Sigmoid colon (tissue), 7 donors: ENCODE results near the gene ADARB2. TPM values are rescaled to one million over a fixed set of nuclear protein-coding genes. Genes with fewer than 3 reads are reported as not detected.

Experiments
- DNase-seq: peaks from one replicate; pipeline ENCODE4 v3.0.0-alpha.2; 2019
- H3K27ac ChIP-seq, 4 donors: fragments of 200-600 bp; sonication (generic); one replicate each; pipeline ENCODE4 v1.5.1; 2016 to 2019; ENCODE audit warnings: mild to moderate bottlenecking in 1 of 4
- H3K27me3 ChIP-seq, 3 donors: fragments of 200-600 bp; sonication (generic); one replicate each; pipeline ENCODE4 v1.5.1; 2019; ENCODE audit warnings: mild to moderate bottlenecking in 1 of 3
- H3K36me3 ChIP-seq, 4 donors: fragments of 200-600 bp; sonication (generic); one replicate each; pipeline ENCODE4 v1.5.1; 2016 to 2019
- H3K4me1 ChIP-seq, 4 donors: fragments of 200-600 bp; sonication (generic); one replicate each; pipeline ENCODE4 v1.5.1; 2017 to 2019
- H3K4me3 ChIP-seq, 4 donors: fragments of 200-600 bp; sonication (generic); one replicate each; pipeline ENCODE4 v1.5.1; 2017 to 2019; ENCODE audit warnings: mild to moderate bottlenecking in 2 of 4, moderate library complexity in 1 of 4
- H3K9me3 ChIP-seq, 4 donors: fragments of 200-600 bp in 3 of 4; sonication (generic) in 3 of 4; one replicate each; pipeline versions ENCODE4 v1.5.1 to v1.6.1; 2013 to 2019
- EP300 ChIP-seq, 4 donors: sonication (generic); formaldehyde crosslinking; IDR thresholded peaks; one replicate each; pipeline ENCODE4 v1.6.1; 2017; ENCODE audit warnings: antibody characterized with exemption in 4 of 4
- POLR2A ChIP-seq, 2 donors: fragments of 450-650 bp; IDR thresholded peaks; one replicate each; pipeline ENCODE4 v1.6.1; 2016; ENCODE audit warnings: antibody characterized with exemption in 2 of 2, mild to moderate bottlenecking in 2 of 2, moderate library complexity in 2 of 2
- POLR2AphosphoS5 ChIP-seq, 4 donors: sonication (generic); formaldehyde crosslinking; IDR thresholded peaks; one replicate each; pipeline ENCODE4 v1.6.1; 2017; ENCODE audit warnings: antibody characterized with exemption in 4 of 4
- WGBS, 2 donors: extraction: QIAGEN DNeasy Blood & Tissue Kit; methylation state at CpG; one replicate each; pipeline ENCODE4 v1.1.7; 2013; 5-methylcytosine and 5-hydroxymethylcytosine counted together
- intact Hi-C: fragments of 100-400 bp; cut with DNase I; formaldehyde crosslinking; loops from one replicate; pipeline ENCODE4 v1.15.1; 2023
- polyA plus RNA-seq, 3 donors: library from polyadenylated mRNA; stranded (reverse); fragments of 200-250 nt; gene quantifications; one replicate each; pipeline ENCODE4 v1.2.3, GENCODE V29; 2013
- total RNA-seq, 4 donors: library from RNA; depleted of rRNA; stranded (reverse); fragments of >200 nt; gene quantifications; one replicate each; pipeline ENCODE4 v1.1.0, GENCODE V29; 2016
- TF ChIP-seq, protein P1 (sequence below), 4 experiments: fragments of 450-650 bp in 3 of 4; fragments of 200-600 bp in 1 of 4; IDR thresholded peaks; one replicate each; pipeline ENCODE4 v1.5.1; 2016 to 2019; ENCODE audit warnings: antibody characterized with exemption in 4 of 4, mild to moderate bottlenecking in 3 of 4, moderate library complexity in 2 of 4
- donor health status: healthy with polysubstance abuse.
- donor health status: Bipolar disorder and iron deficiency.
- donor health status: healthy.

The ADARB2 gene
- total and polyA plus RNA-seq, 7 donors: 0.60 to 5.9 (median 3.5) TPM; not detected in 1

DNA sequence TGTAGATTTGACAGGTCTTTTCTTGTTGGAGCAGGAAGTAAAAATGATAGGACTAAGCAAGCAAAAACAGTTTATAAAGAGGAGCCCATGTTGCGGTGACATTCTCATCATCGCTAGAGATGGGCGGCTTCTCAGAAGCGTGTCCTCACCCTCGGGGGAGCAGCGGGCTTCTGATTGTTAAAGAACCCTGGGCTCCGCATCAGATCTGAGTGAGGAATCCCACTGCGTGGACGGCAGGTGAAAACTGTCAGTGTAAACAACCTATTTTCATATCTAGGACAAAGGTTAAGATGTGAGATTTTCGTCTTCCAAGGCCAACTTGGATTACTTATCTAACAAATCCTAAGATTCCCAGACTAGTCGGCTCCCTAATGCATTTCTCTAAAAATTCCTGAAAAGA, 177.6 kb downstream of the ADARB2 start:
- Histone ChIP-seq H3K27ac (no peak overlapping the region), H3K27me3 (peaks cover 0 to 15% (median 0%) of the 10 kb centered on the region in 3 donors), H3K4me1 (no peaks in the 10 kb centered on the region), H3K36me3 (no peaks in the 10 kb centered on the region), H3K4me3 (no peak overlapping the region), H3K9me3 (no peaks in the 10 kb centered on the region)
- 19 to 37% methylated on average over 11 of the region's 11 CpGs for WGBS, 2 donors
- intact Hi-C loops: no loop called here
- DNase-seq: peak; percentile 14
- TF ChIP-seq EP300 (IDR thresholded peaks at IDR 0.05): no peak
- no peak for TF ChIP-seq POLR2AphosphoS5 (IDR thresholded peaks at IDR 0.05)
- TF ChIP-seq, protein P1, sequence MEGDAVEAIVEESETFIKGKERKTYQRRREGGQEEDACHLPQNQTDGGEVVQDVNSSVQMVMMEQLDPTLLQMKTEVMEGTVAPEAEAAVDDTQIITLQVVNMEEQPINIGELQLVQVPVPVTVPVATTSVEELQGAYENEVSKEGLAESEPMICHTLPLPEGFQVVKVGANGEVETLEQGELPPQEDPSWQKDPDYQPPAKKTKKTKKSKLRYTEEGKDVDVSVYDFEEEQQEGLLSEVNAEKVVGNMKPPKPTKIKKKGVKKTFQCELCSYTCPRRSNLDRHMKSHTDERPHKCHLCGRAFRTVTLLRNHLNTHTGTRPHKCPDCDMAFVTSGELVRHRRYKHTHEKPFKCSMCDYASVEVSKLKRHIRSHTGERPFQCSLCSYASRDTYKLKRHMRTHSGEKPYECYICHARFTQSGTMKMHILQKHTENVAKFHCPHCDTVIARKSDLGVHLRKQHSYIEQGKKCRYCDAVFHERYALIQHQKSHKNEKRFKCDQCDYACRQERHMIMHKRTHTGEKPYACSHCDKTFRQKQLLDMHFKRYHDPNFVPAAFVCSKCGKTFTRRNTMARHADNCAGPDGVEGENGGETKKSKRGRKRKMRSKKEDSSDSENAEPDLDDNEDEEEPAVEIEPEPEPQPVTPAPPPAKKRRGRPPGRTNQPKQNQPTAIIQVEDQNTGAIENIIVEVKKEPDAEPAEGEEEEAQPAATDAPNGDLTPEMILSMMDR (IDR thresholded peaks at IDR 0.05): no peak
- no peak for TF ChIP-seq POLR2A (IDR thresholded peaks at IDR 0.05)

DNA sequence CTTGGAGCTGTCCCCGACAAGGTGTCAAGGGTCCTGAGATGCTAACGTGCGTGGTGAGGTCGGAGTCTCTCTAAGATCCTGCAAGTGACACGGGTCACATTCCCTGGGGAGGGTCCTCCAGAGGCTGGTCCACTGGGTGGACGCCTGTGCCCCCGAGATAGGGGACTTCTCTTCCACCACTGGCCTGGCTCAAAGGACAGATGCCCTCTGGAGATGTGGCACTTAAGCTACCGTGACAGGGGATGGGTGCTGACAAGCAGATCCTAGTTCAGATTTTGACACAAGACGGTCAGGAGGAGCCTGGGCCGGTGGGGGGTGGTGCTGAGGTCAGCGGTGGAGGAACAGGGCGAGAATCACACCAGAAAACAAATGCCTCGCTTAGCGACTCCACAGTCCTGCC, 178.0 kb downstream of the ADARB2 start:
- Histone ChIP-seq H3K4me1 (no peaks in the 10 kb centered on the region), H3K27ac (no peak overlapping the region), H3K27me3 (peaks cover 0 to 15% (median 0%) of the 10 kb centered on the region in 3 donors), H3K4me3 (no peak overlapping the region), H3K36me3 (no peaks in the 10 kb centered on the region), H3K9me3 (no peaks in the 10 kb centered on the region)
- TF ChIP-seq, protein P1 (IDR thresholded peaks at IDR 0.05): no peak
- TF ChIP-seq POLR2AphosphoS5 (IDR thresholded peaks at IDR 0.05): no peak
- no peak for TF ChIP-seq EP300 (IDR thresholded peaks at IDR 0.05)
- TF ChIP-seq POLR2A (IDR thresholded peaks at IDR 0.05): no peak
- WGBS, 2 donors: 60 to 63% methylated on average over 14 of the region's 14 CpGs
- intact Hi-C loops: no loop called here
- peak; percentile 39 for DNase-seq

DNA sequence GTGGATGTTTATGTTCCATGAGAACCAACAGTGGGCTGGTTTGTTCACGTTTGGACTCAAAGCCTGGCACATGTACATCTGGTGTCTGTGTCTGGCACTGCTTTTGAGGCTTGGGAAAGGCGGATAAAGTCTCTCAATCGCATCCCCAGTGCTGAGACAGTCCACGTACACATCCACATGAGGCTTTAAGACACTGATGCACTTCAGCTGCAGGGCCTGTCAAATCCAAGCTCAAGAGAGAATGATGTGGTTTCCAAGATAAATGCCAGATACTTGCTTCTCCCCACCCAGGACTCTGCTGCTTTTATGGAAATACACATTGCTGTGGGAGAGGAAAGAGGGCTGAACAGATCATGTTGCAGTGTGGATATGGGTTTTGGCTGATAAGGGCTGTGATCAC, 178.4 kb downstream of the ADARB2 start:
- WGBS, 2 donors: 75 to 77% methylated on average over 4 of the region's 4 CpGs
- intact Hi-C loops: no loop called here

DNA sequence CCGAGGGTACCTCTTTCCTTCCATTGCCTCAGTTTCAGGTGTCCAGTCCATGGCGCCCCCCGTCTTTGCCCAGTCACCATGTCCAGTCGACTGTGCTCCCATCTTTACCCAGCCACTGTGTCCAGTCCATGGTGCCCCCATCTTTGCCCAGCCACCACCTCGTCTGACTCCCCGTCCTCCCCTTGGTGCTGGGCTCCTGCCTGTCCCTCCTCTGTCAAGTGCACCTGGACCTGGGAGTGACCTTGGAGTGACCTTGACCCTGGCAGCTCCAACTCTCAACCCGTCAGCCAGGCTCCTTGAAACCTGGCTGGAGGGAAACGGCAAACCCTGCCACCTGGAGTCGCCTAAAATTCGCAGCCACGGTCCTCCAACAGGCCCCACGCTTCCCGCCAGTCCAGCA, 180.2 kb downstream of the ADARB2 start:
- DNase-seq: peak; percentile 36
- 68 to 79% methylated on average over 13 of the region's 13 CpGs for WGBS, 2 donors
- no peak overlapping the region for H3K27ac ChIP-seq
- H3K4me3 ChIP-seq: no peak overlapping the region
- no peak for TF ChIP-seq POLR2A (IDR thresholded peaks at IDR 0.05)
- TF ChIP-seq EP300 (IDR thresholded peaks at IDR 0.05): no peak
- TF ChIP-seq POLR2AphosphoS5 (IDR thresholded peaks at IDR 0.05): no peak
- TF ChIP-seq, protein P1 (IDR thresholded peaks at IDR 0.05): no peak
- no peaks in the 10 kb centered on the region for H3K4me1 ChIP-seq
- H3K27me3 ChIP-seq: peaks cover 0 to 15% (median 0%) of the 10 kb centered on the region in 3 donors
- intact Hi-C loops: no loop called here
- no peaks in the 10 kb centered on the region for H3K36me3 ChIP-seq
- H3K9me3 ChIP-seq: no peaks in the 10 kb centered on the region

More for the DNA sequence above, 178.4 kb downstream of the ADARB2 start:
- DNase-seq: peak; percentile 27
- TF ChIP-seq, protein P1 (IDR thresholded peaks at IDR 0.05): no peak
- TF ChIP-seq POLR2A (IDR thresholded peaks at IDR 0.05): no peak
- no peak for TF ChIP-seq EP300 (IDR thresholded peaks at IDR 0.05)
- no peak for TF ChIP-seq POLR2AphosphoS5 (IDR thresholded peaks at IDR 0.05)
- peaks cover 0 to 15% (median 0%) of the 10 kb centered on the region in 3 donors for H3K27me3 ChIP-seq
- H3K9me3 ChIP-seq: no peaks in the 10 kb centered on the region
- H3K27ac ChIP-seq: no peak overlapping the region
- H3K4me3 ChIP-seq: no peak overlapping the region
- no peaks in the 10 kb centered on the region for H3K4me1 ChIP-seq
- H3K36me3 ChIP-seq: no peaks in the 10 kb centered on the region

DNA sequence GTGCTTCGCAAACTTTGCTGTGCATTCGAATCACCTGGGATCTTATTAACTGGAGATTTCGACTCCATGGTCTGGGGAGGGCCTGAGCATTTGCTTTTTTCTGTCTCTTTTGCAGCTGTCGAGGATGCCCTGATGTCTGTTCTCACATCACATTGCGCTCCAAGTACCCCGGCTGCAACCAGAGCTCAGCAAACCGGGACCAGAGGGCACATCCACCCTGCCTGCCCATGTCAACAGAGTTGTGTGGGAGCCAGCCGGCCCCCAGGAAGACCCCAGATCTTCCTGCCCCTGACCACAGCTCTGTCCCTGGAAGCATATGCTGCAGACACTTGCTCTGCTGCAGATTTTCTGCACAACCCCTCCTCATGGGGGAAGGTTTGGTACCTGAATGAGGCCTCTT, 180.8 kb downstream of the ADARB2 start:
- WGBS, 2 donors: 71 to 78% methylated on average over 8 of the region's 8 CpGs
- intact Hi-C loops: no loop called here
- no peaks in the 10 kb centered on the region for H3K9me3 ChIP-seq
- no peak for TF ChIP-seq POLR2AphosphoS5 (IDR thresholded peaks at IDR 0.05)
- TF ChIP-seq, protein P1 (IDR thresholded peaks at IDR 0.05): no peak
- no peak for TF ChIP-seq EP300 (IDR thresholded peaks at IDR 0.05)
- no peak for TF ChIP-seq POLR2A (IDR thresholded peaks at IDR 0.05)
- no peak overlapping the region for H3K4me3 ChIP-seq
- DNase-seq: peak; percentile 38
- peaks cover 0 to 9% (median 0%) of the 10 kb centered on the region in 3 donors for H3K27me3 ChIP-seq
- no peak overlapping the region for H3K27ac ChIP-seq
- no peaks in the 10 kb centered on the region for H3K36me3 ChIP-seq
- H3K4me1 ChIP-seq: no peaks in the 10 kb centered on the region
